ENCODE results near the gene SELENON. TPM values are rescaled to one million over a fixed set of nuclear protein-coding genes. Genes with fewer than 3 reads are reported as not detected.

The SELENON gene
- total and polyA plus RNA-seq, 2 of the 8 experiments (the other 6 are each of a cell fraction or from before 2014, with no cell fraction given) = 43.0 to 77.6 TPM

- Histone ChIP-seq H4K91ac (replicated peaks; ENCODE audit: insufficient read length, low read length) (peak within 1 kb of the TSS; percentile 72), H2BK20ac (ENCODE audit: low read length) (no peak within 1 kb of the TSS), H3K9me3 (ENCODE audit: insufficient read depth in 2 of 2, low read depth in 1 of 2, low read length in 1 of 2) (no peaks in the 10 kb centered on the region), H3K23me2 (ENCODE audit: low read depth, low read length) (peaks cover 12% of the 10 kb centered on the region), H3K18ac (ENCODE audit: extremely low read depth, low read length) (0 out of 2 replicates have a peak within 1 kb of the TSS, but pooled peaks have one; percentile 42), H3K4me3 (ENCODE audit: extremely low read depth in 1 of 4, insufficient read depth in 2 of 4, low read depth in 3 of 4, low read length in 4 of 4) (peak within 1 kb of the TSS; percentile 75 to 85 (median 80)), H3K23ac (ENCODE audit: insufficient read length) (no peak within 1 kb of the TSS), H3K14ac (ENCODE audit: insufficient read length) (no peak within 1 kb of the TSS), H4K20me1 (replicated peaks in 1 of 2; ENCODE audit: control insufficient read depth in 1 of 2, insufficient read depth in 2 of 2, low read length in 2 of 2) (peaks cover 11 to 13% of the 10 kb centered on the region in 2 experiments), H2BK12ac (ENCODE audit: low read depth, low read length) (0 out of 2 replicates have a peak within 1 kb of the TSS, but pooled peaks have one; percentile 75), H3K4me1 (replicated peaks in 1 of 4; ENCODE audit: control insufficient read depth in 3 of 4, insufficient read depth in 4 of 4, low read length in 3 of 4) (peaks cover 12 to 25% (median 15%) of the 10 kb centered on the region in 4 experiments), H3K27me3 (replicated peaks in 1 of 4; ENCODE audit: control insufficient read depth in 3 of 4, extremely low read depth in 1 of 4, insufficient read depth in 3 of 4, low read length in 3 of 4) (peaks cover 0 to 6% (median 2%) of the 10 kb centered on the region in 4 experiments; a peak in 4 of 7 replicates), H4K5ac (ENCODE audit: insufficient read length, low read depth, low read length) (peak within 1 kb of the TSS; percentile 85), H2AFZ (ENCODE audit: low read length) (no peak within 1 kb of the TSS), H3K56ac (replicated peaks; ENCODE audit: insufficient read length, low read depth, low read length) (no peak within 1 kb of the TSS), H3K4ac (replicated peaks; ENCODE audit: insufficient read length, low read depth, low read length) (no peak within 1 kb of the TSS), H2BK120ac (replicated peaks; ENCODE audit: low read depth, low read length) (no peak within 1 kb of the TSS), H3K36me3 (ENCODE audit: control insufficient read depth in 2 of 4, insufficient read depth in 4 of 4, low read length in 3 of 4) (no peaks in the 10 kb centered on the region; a peak in 1 of 8 replicates), H3K9ac (replicated peaks in 1 of 4; ENCODE audit: extremely low read depth in 1 of 4, low read depth in 3 of 4, low read length in 3 of 4) (peak within 1 kb of the TSS; percentile 51 to 75 (median 55); a peak in 6 of 7 replicates), H3K79me1 (ENCODE audit: low read depth, low read length) (peaks cover 8% of the 10 kb centered on the region; the same call in 1 of the 2 replicates), H2AK5ac (ENCODE audit: low read depth, low read length) (0 out of 2 replicates have a peak within 1 kb of the TSS, but pooled peaks have one; percentile 72), H4K8ac (ENCODE audit: extremely low read depth, insufficient read depth, low read length) (peak within 1 kb of the TSS; percentile 71; the same call in 1 of the 2 replicates), H3K27ac (ENCODE audit: low read depth, low read length) (peak within 1 kb of the TSS; percentile 31; the same call in 1 of the 2 replicates), H2BK15ac (ENCODE audit: low read length) (0 out of 2 replicates have a peak within 1 kb of the TSS, but pooled peaks have one; percentile 81), H2BK5ac (ENCODE audit: low read depth, low read length) (peak within 1 kb of the TSS; percentile 62; the same call in 1 of the 2 replicates), H3K79me2 (ENCODE audit: control insufficient read depth in 1 of 2, insufficient read depth in 2 of 2, low read length in 2 of 2) (peaks cover 0 to 3% of the 10 kb centered on the region in 2 experiments; a peak in 1 of 4 replicates), H3K4me2 (ENCODE audit: insufficient read depth in 1 of 2, low read depth in 2 of 2, low read length in 2 of 2) (peak within 1 kb of the TSS; percentile 90 to 93)
- POLR2A ChIA-PET (ENCODE audit: partially characterized antibody) = interaction anchor here (0.6 to 5.5 kb wide), 20 partner anchors 8 to 389 kb away, joined by 3 to 32 read pairs (median 3); partner anchors contain the start of genes MACO1, PAFAH2 and PAQR7
- 2% methylated on average over 35 of the region's 64 CpGs; no CpG with 5 or more reads in 1 of the 2 experiments for WGBS, 2 experiments (ENCODE audit: extremely low coverage in 1 of 2, insufficient coverage in 1 of 2, insufficient read length in 1 of 2, insufficient replicate concordance in 2 of 2, low coverage in 1 of 2, low lambda C conversion rate in 2 of 2, missing lambda C conversion rate in 1 of 2)
- CTCF ChIA-PET (ENCODE audit: partially characterized antibody) = interaction anchor here (0.5 to 3.8 kb wide), 16 partner anchors 8 to 211 kb away, joined by 3 to 20 read pairs (median 3); partner anchors contain the start of gene PAFAH2
- peak in 1 of 2 experiments; percentile 91 for DNase-seq (ENCODE audit: low read depth in 1 of 2, low spot score in 2 of 2)
- no peak for FAIRE-seq
- TF ChIP-seq CHD2 (IDR thresholded peaks at IDR 0.05; ENCODE audit: low read length) (peak; percentile 97), YY1 (IDR thresholded peaks at IDR 0.05; ENCODE audit: low read depth, low read length) (no peak), TCF12 (IDR thresholded peaks at IDR 0.05; ENCODE audit: low read depth, low read length) (no peak), SP2 (IDR thresholded peaks at IDR 0.05; ENCODE audit: low read length) (no peak), ATF2 (IDR thresholded peaks at IDR 0.05; ENCODE audit: low read length) (no peak), E2F6 (IDR thresholded peaks at IDR 0.05) (0 out of 2 replicates have a peak, but pooled peaks have one; percentile 47), CHD1 (IDR thresholded peaks at IDR 0.05; ENCODE audit: low read depth, low read length) (no peak), SIX5 (IDR thresholded peaks at IDR 0.05; ENCODE audit: low read depth, low read length) (no peak)
Observed at GRCh38 chr1:25819491-25820246, 19.7 kb downstream of the SELENON start, which contains the start of gene MTFR1L. Gene MTFR1L (plus strand): TSS chr1:25819954. CDS start chr1:25823105, 3,151 bp downstream.

Data from H1 (cell line).